ACHN (cell line): ENCODE results near the gene NES.

ENCODE experiments used
- DNase-seq: peaks from one replicate; pipeline ENCODE4 v3.0.0-alpha.2; 2015
- in situ Hi-C: cut with HindIII; loops from 2 replicates; pipeline ENCODE4 v1.10.0; 2017; ENCODE audit warnings: low sequenced_read_pairs, low pct_ligation_motif_present, low pct_unique_long_range_greater_than_20kb

Gene NES

DNA sequence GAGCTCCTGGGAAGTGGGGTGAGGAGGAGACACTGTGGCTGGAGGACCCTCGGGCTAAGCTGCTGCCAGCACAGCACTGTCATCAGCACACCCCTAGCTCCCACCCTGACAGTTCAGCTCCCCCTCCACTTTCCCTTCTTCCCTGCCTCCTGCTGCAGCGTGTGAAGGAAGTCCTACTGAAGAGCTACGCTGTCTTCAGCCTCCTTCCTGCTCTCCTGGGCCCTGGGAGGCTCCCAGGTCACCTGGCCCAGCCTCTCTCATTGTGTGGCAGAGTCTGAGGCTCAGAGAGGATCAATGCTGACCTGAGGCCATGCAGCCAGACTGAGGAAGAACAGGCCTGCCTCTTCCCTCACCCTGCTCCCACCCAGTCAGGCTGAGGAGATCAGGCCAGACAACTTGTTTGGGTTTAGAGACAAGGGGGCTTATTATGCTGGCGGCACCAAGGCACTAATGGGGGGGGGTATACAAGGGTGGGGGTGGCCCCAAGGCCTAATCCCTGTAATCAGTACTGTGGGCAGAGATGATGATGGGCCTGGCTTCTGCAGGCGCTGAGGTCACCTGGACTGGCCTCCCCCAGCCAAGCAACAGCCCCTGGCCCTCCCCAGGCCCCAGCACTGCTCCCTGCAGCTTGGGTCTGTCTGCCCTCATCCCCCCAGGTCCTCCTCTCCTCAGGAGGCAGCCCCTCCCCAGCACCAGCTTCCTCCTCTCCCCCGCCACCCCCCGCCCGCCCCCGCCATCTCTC, 9.1 kb downstream of the NES start:
- no peak for DNase-seq
- in situ Hi-C loops, result no loop called here

DNA sequence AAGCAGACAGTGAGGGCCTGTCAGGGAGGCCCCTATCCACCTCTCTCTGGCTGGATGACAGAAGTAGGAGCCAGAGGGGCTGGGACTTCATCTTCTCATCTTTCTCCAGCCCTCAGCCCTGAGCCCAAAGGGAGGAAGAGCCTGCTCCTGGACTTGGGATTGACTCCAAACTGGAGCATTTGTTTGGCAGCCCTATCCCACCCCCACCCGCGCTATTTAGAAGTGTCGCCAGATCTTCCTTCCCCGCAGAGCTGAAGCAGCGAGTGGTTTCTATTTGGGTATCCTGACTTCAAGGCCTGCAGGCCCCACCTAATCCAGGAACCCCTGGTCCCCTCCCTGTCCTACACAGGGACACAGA, 9.6 kb downstream of the NES start:
- DNase-seq, result no peak
- in situ Hi-C loops, result no loop called here

DNA sequence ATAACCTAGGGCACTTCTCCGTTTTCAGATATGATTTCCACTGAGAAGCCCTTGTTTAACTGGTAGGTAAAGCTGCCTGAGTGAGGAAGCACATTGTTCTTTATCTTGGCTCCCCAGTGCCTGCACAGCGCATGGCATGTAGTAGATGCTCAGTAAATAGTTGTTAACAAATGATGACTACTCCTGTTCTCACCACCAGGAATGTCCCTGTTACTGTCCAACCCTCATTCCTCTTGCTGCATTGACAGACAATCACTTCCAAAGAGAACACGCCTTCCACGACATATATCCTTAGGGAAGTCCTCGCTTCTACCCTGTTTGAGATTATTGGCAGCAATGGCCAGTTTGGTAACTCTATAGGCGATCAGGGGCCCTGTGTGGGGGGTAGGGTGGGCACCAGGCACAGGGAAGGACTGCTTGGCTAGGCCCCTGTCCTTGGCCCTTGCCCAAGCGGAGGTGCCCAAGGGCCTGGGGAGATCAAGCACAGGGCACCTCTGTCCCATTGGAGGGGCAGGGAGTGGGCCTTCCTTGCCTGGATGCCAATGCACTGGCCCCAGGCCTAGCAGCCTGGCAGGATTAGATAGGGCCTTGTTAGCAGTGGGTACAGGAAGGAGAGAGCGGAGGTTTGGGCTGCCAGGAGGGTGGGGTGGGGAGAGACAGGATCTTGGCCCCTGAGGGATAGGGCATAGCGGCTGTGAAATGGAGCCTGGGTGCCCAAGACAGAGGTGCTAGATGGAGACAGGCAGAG, 10.2 kb downstream of the NES start:
- DNase-seq, result no peak
- in situ Hi-C loops, result no loop called here

GRCh38 chr1:156665539-156665938, 11.7 kb downstream of the NES start:
- in situ Hi-C loops, result no loop called here
- no peak for DNase-seq

- DNase-seq, result no peak
- in situ Hi-C loops, result no loop called here
Observed at GRCh38 chr1:156664767-156665411, 12.3 kb downstream of the NES start.

GRCh38 chr1:156664046-156664766, 13.0 kb downstream of the NES start:
- no peak for DNase-seq
- in situ Hi-C loops, result no loop called here

DNA sequence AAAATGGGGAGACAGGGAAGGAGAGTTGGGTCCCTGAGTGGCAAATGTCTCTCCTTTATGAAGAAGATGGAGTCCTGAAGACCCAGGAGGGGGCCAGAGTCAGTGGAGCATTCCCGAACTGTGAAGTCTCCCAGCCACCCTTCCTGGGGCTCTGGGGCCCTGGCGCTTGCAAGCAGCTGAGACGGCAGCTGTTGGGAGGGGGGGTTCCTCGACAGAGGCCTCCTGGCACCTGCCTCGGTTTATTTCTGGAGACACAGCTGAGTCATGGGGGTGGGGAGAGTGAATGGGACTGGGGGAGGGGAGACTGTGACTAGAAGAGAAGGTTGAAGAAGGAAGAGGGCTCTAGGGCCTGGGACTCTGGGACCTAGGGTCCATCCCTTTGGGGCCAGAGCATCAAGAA, 14.0 kb downstream of the NES start:
- no peak for DNase-seq
- in situ Hi-C loops, result no loop called here

DNA sequence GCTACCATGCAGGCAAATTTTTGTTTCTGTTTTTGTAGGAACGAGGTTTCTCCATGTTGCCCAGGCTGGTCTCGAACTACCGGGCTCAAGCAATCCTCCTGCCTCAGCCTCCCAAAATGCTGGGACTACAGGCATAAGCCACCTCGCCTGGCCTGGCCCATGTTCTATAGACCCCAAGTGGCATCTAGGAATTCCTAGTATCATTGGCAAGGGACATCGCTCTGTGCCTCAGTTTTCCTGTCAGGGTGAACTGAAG, 14.5 kb downstream of the NES start:
- in situ Hi-C loops, result no loop called here
- no peak for DNase-seq

GRCh38 chr1:156662005-156662799, 15.0 kb downstream of the NES start:
- in situ Hi-C loops, result no loop called here
- no peak for DNase-seq

DNA sequence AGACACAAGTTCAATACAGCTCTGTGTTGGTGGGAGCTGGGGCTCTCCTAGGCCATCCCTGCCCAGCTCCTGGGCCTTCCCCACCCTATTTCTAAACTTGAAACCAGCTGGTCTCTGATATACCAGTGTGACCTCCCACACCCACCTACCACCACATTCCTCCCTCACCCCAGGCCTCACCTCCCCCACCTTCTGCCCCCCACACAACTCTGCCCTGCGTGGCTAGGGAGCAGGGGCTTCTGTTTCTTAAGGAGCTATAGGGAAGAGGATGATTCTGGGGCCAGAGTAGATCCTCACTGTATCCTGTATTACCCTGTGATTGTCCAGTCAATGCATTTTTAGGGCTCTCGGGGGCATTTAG, 16.5 kb downstream of the NES start:
- no peak for DNase-seq
- in situ Hi-C loops, result no loop called here

DNA sequence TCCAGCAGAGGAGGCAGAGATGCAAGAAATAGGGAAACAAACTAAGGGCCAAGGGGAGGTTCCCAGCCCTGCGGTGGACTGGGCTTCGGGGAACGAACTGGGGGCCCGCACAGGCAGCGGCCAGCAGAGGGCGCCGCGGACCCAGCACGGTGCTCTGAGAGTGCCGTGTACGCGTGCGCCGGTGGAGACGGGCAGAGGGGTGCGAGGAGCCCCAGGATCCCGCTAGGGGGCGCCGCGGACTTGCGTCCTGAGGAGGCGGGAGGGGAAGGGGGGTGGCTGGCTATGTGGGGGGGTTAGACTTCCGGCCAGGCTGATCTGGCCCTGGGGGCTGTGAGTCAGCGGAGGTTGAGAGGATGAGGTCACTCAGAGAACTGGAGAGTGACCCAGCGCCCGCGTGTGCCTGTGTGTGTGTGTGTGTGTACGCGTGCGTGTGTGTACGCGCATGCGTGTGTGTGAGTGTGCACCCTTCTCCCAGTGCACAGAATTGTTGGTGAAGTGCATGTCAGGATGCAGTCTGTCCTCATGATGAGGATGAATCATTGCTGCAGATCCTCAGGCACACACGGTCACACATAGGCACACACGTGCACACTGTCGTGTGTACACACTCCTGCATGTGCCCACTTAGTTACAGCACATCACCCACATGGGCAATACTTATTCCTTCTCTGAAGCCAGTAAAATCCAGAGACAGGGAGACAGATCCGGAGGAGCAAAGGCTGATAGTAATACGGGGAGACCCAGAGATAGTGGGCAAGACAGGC, 17.0 kb downstream of the NES start:
- in situ Hi-C loops, result no loop called here
- DNase-seq, result peak; percentile 99

DNA sequence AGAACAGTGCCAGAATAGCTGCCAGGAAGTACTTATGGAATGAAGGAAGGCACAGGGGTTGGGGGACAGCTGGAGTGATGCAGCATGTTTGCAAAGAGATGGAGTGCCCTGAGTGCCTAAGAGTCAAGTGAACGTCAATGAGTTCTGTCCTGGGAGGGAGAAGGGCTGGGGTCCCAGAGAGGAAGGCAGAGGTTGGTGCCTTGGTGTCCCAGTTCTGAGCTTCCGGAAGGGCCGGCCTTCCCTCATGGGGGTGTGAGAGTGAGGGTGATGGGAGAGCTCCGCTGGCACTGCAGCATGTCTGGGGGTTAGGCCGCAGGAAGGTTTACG, 17.6 kb downstream of the NES start:
- DNase-seq, result no peak
- in situ Hi-C loops, result no loop called here

DNA sequence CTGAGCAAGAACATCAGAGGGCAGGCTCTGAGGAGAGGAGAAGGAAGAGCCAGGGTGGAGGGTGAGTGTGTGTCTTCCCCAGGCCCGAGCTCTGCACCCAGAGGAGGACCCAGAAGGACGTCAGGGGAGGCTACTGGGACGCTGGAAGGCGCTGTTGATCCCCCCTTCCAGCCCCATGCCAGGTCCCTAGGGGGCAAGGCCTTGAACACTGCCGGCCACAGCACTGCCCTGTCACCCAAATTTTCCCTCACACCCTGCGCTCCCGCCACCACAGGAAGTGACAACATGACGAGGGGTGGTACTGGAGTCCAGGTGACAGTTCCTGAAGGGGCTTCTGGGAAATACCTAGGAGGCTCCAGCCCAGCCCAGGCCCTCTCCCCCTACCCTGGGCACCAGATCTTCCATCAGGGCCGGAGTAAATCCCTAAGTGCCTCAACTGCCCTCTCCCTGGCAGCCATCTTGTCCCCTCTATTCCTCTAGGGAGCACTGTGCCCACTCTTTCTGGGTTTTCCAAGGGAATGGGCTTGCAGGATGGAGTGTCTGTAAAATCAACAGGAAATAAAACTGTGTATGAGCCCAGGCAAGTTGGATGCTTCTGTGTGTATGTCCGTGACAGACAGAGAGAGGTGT, 18.1 kb downstream of the NES start:
- in situ Hi-C loops, result no loop called here
- no peak for DNase-seq

DNA sequence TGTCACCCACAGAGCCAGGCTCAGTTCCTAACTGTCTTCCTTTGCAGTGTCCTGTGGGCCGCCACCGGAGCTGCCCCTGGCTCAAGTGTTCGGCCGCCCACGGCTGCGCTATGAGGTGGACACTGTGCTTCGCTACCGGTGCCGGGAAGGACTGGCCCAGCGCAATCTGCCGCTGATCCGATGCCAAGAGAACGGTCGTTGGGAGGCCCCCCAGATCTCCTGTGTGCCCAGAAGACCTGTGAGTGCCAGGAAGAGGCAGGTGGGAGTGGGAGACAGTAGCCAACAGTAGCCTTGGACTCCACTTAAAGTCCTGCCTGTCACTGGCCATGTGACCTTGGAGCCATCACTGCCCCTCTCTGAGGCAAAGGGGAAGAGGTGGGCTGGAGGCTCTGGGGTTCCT, 18.7 kb downstream of the NES start:
- in situ Hi-C loops, result no loop called here
- no peak for DNase-seq

DNA sequence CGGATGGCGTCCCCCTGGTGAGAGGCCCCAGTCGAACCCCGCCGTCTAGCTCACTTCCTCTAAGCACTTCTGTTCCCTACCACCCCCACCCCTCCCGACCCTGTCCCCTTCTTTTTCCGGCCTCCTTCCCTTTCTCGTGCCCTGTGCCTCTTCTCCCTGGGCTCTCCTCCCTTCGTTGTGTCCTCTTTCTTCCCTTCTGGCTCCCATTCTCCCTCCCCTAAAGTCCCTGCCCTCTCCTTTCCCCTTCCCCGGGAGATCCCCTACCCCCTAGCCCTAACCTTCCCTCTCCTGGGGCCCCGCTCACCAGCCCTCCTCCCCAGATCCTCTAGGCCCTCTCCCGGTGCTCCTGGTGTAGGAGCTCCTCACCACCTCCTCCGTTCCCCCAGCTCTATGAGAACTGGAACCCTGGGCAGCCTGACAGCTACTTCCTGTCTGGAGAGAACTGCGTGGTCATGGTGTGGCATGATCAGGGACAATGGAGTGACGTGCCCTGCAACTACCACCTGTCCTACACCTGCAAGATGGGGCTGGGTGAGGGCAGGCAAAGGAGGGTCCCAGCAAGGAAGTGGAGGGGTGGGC, 19.4 kb downstream of the NES start:
- no peak for DNase-seq
- in situ Hi-C loops, result no loop called here

DNA sequence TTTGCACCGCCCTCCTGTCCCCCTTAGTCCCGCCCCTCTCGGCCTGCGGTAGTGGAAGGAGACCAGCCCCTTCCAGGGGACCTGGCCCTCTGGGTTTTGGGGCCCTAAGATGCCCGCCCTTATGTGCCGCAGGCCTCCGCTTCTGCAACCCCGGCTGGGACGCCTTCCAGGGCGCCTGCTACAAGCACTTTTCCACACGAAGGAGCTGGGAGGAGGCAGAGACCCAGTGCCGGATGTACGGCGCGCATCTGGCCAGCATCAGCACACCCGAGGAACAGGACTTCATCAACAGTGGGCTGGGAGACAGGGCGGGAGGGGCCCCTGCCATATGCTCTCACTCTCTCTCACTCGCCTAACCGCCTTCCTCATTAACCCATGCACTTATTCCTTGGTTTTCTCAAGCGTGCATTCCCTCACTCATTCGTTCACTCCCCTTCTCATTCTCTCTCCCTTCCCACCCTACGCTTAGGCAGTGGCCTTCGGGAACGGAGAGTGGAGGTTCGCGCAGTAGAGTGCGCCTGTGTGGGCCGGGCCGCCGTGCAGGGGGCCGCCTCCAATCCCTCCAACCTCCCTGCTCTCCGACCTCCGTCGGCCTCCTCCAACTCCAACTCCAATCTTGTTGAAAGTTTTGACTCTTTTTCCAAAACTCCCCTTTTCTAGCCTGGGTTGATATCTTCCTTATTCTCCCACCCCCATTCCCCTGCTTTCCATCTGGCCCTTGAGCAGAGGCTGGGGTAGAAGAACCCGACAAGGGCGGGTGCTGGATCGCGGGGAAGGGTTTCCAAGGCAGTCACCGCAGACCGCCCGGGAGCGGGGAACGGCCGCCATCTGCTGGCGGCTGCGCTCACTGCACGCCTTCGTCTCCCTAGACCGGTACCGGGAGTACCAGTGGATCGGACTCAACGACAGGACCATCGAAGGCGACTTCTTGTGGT, 20.1 kb downstream of the NES start:
- in situ Hi-C loops, result no loop called here

More for the DNA sequence above, 20.1 kb downstream of the NES start:
- peak; percentile 63 for DNase-seq
